NB4 (cell line): ENCODE measurements around the gene RDH16.

Source experiments
- MYC ChIP-seq: IDR thresholded peaks from 2 replicates; pipeline ENCODE4 v1.6.1; 2011; ENCODE audit warnings: low read depth, low read length
- POLR2A ChIP-seq: IDR thresholded peaks from 2 replicates; pipeline ENCODE4 v1.6.1; 2011; ENCODE audit warnings: mild to moderate bottlenecking; ENCODE audit not compliant: insufficient read length; ENCODE audit errors: extremely low read depth
- TF ChIP-seq, protein P1 (sequence below): IDR thresholded peaks from one replicate; pipeline ENCODE4 v1.5.1; 2012; ENCODE audit warnings: low read depth, low read length
- TF ChIP-seq, protein P2 (sequence below): IDR thresholded peaks from 2 replicates; pipeline ENCODE4 v1.6.1; 2011; ENCODE audit warnings: low read depth, low read length

DNA sequence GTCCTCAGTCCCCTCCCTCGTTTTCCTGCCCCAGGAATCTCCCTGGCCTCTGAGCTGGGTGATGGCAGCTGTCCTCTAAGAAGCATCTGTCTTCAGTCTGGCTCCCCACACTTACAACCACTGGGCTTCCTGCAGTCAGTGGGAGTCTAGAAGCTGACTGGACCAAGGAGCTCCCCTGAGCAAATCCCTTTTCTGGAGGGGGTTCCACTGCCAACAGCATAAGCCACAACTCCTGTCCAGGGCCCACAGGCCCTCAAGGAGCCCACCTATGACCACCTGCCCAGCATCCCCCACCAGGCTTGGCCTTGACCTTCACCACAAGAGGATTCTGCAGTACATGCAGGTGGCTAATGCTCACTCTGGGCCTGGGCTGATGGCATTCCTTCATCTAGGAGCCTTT, 4.1 kb downstream of the RDH16 start:
- TF ChIP-seq, protein P1, sequence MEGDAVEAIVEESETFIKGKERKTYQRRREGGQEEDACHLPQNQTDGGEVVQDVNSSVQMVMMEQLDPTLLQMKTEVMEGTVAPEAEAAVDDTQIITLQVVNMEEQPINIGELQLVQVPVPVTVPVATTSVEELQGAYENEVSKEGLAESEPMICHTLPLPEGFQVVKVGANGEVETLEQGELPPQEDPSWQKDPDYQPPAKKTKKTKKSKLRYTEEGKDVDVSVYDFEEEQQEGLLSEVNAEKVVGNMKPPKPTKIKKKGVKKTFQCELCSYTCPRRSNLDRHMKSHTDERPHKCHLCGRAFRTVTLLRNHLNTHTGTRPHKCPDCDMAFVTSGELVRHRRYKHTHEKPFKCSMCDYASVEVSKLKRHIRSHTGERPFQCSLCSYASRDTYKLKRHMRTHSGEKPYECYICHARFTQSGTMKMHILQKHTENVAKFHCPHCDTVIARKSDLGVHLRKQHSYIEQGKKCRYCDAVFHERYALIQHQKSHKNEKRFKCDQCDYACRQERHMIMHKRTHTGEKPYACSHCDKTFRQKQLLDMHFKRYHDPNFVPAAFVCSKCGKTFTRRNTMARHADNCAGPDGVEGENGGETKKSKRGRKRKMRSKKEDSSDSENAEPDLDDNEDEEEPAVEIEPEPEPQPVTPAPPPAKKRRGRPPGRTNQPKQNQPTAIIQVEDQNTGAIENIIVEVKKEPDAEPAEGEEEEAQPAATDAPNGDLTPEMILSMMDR = no peak
- TF ChIP-seq, protein P2, sequence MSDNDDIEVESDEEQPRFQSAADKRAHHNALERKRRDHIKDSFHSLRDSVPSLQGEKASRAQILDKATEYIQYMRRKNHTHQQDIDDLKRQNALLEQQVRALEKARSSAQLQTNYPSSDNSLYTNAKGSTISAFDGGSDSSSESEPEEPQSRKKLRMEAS = no peak
- no peak for TF ChIP-seq MYC
- no peak for TF ChIP-seq POLR2A
